K562 (cell line): ENCODE data around the gene CACNG1. TPM values are rescaled to one million over a fixed set of nuclear protein-coding genes. Genes with fewer than 3 reads are reported as not detected.
"Not testable (repeated sequence)": the region's sequence is repeated elsewhere in the genome, so short reads cannot be mapped to it uniquely, and the experiment has no call there.

Source experiments
- ATAC-seq: fragments of 200-7000 bp; cut with Tn5 transposase; 3 replicates; pipeline ENCODE4 v1.9.1; 2020; ENCODE audit warnings: moderate library complexity
- BruUV-seq: library from RNA; stranded (reverse); fragments of 400-500 nt; replicated peaks from 2 replicates; lab custom pipeline; 2021; lab: Mats Ljungman, UMichigan
- CTCF ChIA-PET: fragments of 300-600 bp; formaldehyde crosslinking; extraction: SDS; loops from one replicate; lab custom pipeline; 2021; ENCODE audit warnings: low intra/inter-chr PET ratio; lab: Yijun Ruan, JAX
- POLR2A ChIA-PET: fragments of 300-600, 350-650 bp; sonication (Branson Sonifier 250); formaldehyde crosslinking; extraction: SDS; loops from one replicate; lab custom pipeline; 2021; ENCODE audit warnings: antibody characterized with exemption, inconsistent platforms; lab: Yijun Ruan, JAX
- DNase-seq, 4 experiments: peaks; one replicate each; pipeline versions ENCODE4 v3.0.0 to v3.0.0-alpha.2; 2011 to 2018; ENCODE audit warnings: low spot score in 3 of 4, mixed read lengths in 3 of 4; ENCODE audit errors: extremely low read depth in 1 of 4
- FAIRE-seq: peaks from 2 replicates; lab custom pipeline; 2011; peaks lifted over from hg19 to GRCh38; lab: Jason Lieb, UNC
- H2AFZ ChIP-seq: 2 replicates; pipeline ENCODE4 v1.6.0; 2011; ENCODE audit warnings: low read depth, low read length, control low read depth, inconsistent platforms
- H3K27ac ChIP-seq: fragments of 200-600 bp; 3 replicates; pipeline ENCODE4 v1.8.0; 2011; ENCODE audit warnings: low read depth, mild to moderate bottlenecking, control low read depth, inconsistent platforms, low read length, moderate library complexity, mixed read lengths; ENCODE audit errors: extremely low read depth
- H3K27me3 ChIP-seq, 2 experiments: fragments of 300-600 bp in 1 of 2; 2 replicates in 1 of 2; 3 replicates in 1 of 2; pipeline versions ENCODE4 v1.6.0 to v1.8.0; 2011; ENCODE audit warnings: inconsistent platforms in 2 of 2, low read length in 2 of 2, mild to moderate bottlenecking in 1 of 2, mixed read lengths in 1 of 2, moderate library complexity in 1 of 2; ENCODE audit not compliant: control insufficient read depth in 2 of 2, insufficient read depth in 2 of 2
- H3K36me3 ChIP-seq: fragments of 300-600 bp; 3 replicates; pipeline ENCODE4 v1.8.0; 2011; ENCODE audit warnings: mild to moderate bottlenecking, low read length, inconsistent platforms; ENCODE audit not compliant: control insufficient read depth, insufficient read depth
- H3K4me1 ChIP-seq, 2 experiments: fragments of 200-600 bp in 1 of 2; replicated peaks in 1 of 2; 2 replicates in 1 of 2; 3 replicates in 1 of 2; pipeline versions ENCODE4 v1.5.1 to v1.8.0; 2011; ENCODE audit warnings: inconsistent platforms in 2 of 2, low read length in 2 of 2, mild to moderate bottlenecking in 1 of 2, mixed read lengths in 1 of 2, moderate library complexity in 1 of 2; ENCODE audit not compliant: control insufficient read depth in 2 of 2, insufficient read depth in 2 of 2
- H3K4me2 ChIP-seq: 2 replicates; pipeline ENCODE4 v1.6.1; 2011; ENCODE audit warnings: low read length, control low read depth, inconsistent platforms, mixed read lengths; ENCODE audit not compliant: insufficient read depth
- H3K4me3 ChIP-seq: fragments of 200-600 bp; sonication (generic), shearing (Covaris generic); 2 replicates; pipeline ENCODE4 v1.5.1; 2016; ENCODE audit warnings: control low read depth, inconsistent platforms
- H3K79me2 ChIP-seq: fragments of 200-600 bp; 3 replicates; pipeline ENCODE4 v1.8.0; 2011; ENCODE audit warnings: low read length, inconsistent platforms; ENCODE audit not compliant: control insufficient read depth, insufficient read depth
- H3K9ac ChIP-seq, 2 experiments: 2 replicates each; pipeline versions ENCODE4 v1.6.0 to v1.6.1; 2011; ENCODE audit warnings: low read depth in 2 of 2, low read length in 2 of 2, control low read depth in 1 of 2, inconsistent platforms in 1 of 2, mild to moderate bottlenecking in 1 of 2, mixed read lengths in 1 of 2; ENCODE audit not compliant: insufficient read depth in 1 of 2
- H3K9me1 ChIP-seq: one replicate; pipeline ENCODE4 v1.6.0; 2011; ENCODE audit warnings: inconsistent platforms, mild to moderate bottlenecking, low read length, moderate library complexity; ENCODE audit not compliant: control insufficient read depth, insufficient read depth
- H3K9me3 ChIP-seq: replicated peaks from 2 replicates; pipeline ENCODE4 v1.5.1; 2011; ENCODE audit warnings: low read depth, low read length, inconsistent platforms; ENCODE audit not compliant: control insufficient read depth, insufficient read depth
- H4K20me1 ChIP-seq: replicated peaks from 2 replicates; pipeline ENCODE4 v1.6.1; 2011; ENCODE audit warnings: low read length, inconsistent platforms, mixed read lengths; ENCODE audit not compliant: control insufficient read depth, insufficient read depth
- CBFA2T2 ChIP-seq: fragments of 450-650 bp; conservative IDR thresholded peaks from 2 replicates; pipeline ENCODE4 v1.6.1; 2017; ENCODE audit warnings: mild to moderate bottlenecking
- CEBPB ChIP-seq: fragments of 450-650 bp; IDR thresholded peaks from 2 replicates; pipeline ENCODE4 v1.6.1; 2016; ENCODE audit warnings: missing genetic modification characterization, missing compliant biosample characterization
- CHD2 ChIP-seq: IDR thresholded peaks from 2 replicates; pipeline ENCODE4 v1.6.1; 2011; ENCODE audit warnings: low read depth, low read length
- DPF2 ChIP-seq: fragments of 450-650 bp; IDR thresholded peaks from 2 replicates; pipeline ENCODE4 v1.6.1; 2016
- ELF2 ChIP-seq: fragments of 250-450 bp; sonication (Bioruptor Pico); IDR thresholded peaks from 2 replicates; pipeline ENCODE4 v1.5.0; 2021; ENCODE audit warnings: mild to moderate bottlenecking
- JUN ChIP-seq, 2 experiments: sonication (generic) in 1 of 2; formaldehyde crosslinking in 1 of 2; IDR thresholded peaks; 2 replicates each; pipeline versions ENCODE4 v1.6.1 to v1.8.0; 2012 to 2022; ENCODE audit warnings: borderline replicate concordance in 2 of 2, mild to moderate bottlenecking in 2 of 2, improper control_type of control experiment in 1 of 2, low read depth in 1 of 2, low read length in 1 of 2, missing genetic modification reagents in 1 of 2
- KLF6 ChIP-seq: fragments of 250-450 bp; sonication (Bioruptor Pico); IDR thresholded peaks from 2 replicates; pipeline ENCODE4 v1.4.0; 2020; ENCODE audit warnings: mild to moderate bottlenecking, moderate library complexity, borderline replicate concordance
- NFIC ChIP-seq: fragments of 450-650 bp; IDR thresholded peaks from 2 replicates; pipeline ENCODE4 v1.6.1; 2017; ENCODE audit warnings: mild to moderate bottlenecking, inconsistent platforms
- NRF1 ChIP-seq, 2 experiments: fragments of 450-650 bp; IDR thresholded peaks in 1 of 2; conservative IDR thresholded peaks in 1 of 2; 2 replicates each; pipeline ENCODE4 v1.6.1; 2014; ENCODE audit warnings: mild to moderate bottlenecking in 2 of 2
- PCBP2 ChIP-seq: fragments of 200-400 bp; formaldehyde crosslinking; IDR thresholded peaks from 2 replicates; pipeline ENCODE4 v1.6.1; 2018; ENCODE audit warnings: low read length, low read depth, mild to moderate bottlenecking, moderate library complexity; ENCODE audit not compliant: poor library complexity, severe bottlenecking
- PYGO2 ChIP-seq: fragments of 450-650 bp; IDR thresholded peaks from 2 replicates; pipeline ENCODE4 v1.6.1; 2016; ENCODE audit warnings: mild to moderate bottlenecking, missing genetic modification characterization, moderate library complexity, missing compliant biosample characterization
- RBFOX2 ChIP-seq: fragments of 200-400 bp; formaldehyde crosslinking; IDR thresholded peaks from 2 replicates; pipeline ENCODE4 v1.6.1; 2017; ENCODE audit warnings: low read depth, mild to moderate bottlenecking, low read length, moderate library complexity
- SMARCE1 ChIP-seq: fragments of 450-650 bp; IDR thresholded peaks from 2 replicates; pipeline ENCODE4 v1.7.1; 2016; ENCODE audit warnings: mild to moderate bottlenecking
- ZNF384 ChIP-seq: IDR thresholded peaks from 2 replicates; pipeline ENCODE4 v1.6.1; 2012; ENCODE audit warnings: low read depth, low read length, improper control_type of control experiment
- ZNF586 ChIP-seq: fragments of 450-650 bp; formaldehyde crosslinking; conservative IDR thresholded peaks from 2 replicates; pipeline ENCODE4 v1.4.0; 2020; ENCODE audit warnings: mild to moderate bottlenecking, moderate library complexity
- ZNF644 ChIP-seq: fragments of 200-800 bp; sonication (Bioruptor generic); IDR thresholded peaks from 2 replicates; pipeline ENCODE4 v1.6.1; 2016; ENCODE audit warnings: low read depth, missing genetic modification characterization, missing compliant biosample characterization
- WGBS: fragments of 100-300 bp; shearing (Covaris generic); methylation state at CpG from one replicate; pipeline ENCODE4 v1.1.6; 2016; ENCODE audit warnings: low coverage, mixed read lengths; ENCODE audit not compliant: insufficient coverage; ENCODE audit errors: missing lambda C conversion rate; 5-methylcytosine and 5-hydroxymethylcytosine counted together
- in situ Hi-C: fragments of 300-500 bp; cut with MboI; formaldehyde crosslinking; loops from 4 replicates; pipeline ENCODE4 v1.15.0; 2018; ENCODE audit warnings: inconsistent platforms, mixed read lengths
- intact Hi-C: fragments of 100-400 bp; cut with micrococcal nuclease; formaldehyde crosslinking; loops from 2 replicates; pipeline ENCODE4 v1.14.2; 2022
- polyA plus RNA-seq, 8 experiments: library from polyadenylated mRNA; depleted of rRNA in 4 of 8; stranded (reverse) in 5 of 8; unstranded in 3 of 8; fragments of >200 nt; fragmentation: Nextera tagmentation in 2 of 8; fragmentation: Illumina TruSeq in 1 of 8; extraction: Ambion mirVana in 2 of 8; extraction: Trizol in 1 of 8; gene quantifications; 2 replicates each; pipeline versions ENCODE4 v1.2.1 to v1.2.3, GENCODE V29; 2011 to 2014; ENCODE audit warnings: inconsistent platforms in 1 of 8, missing spikeins in 1 of 8
- total RNA-seq, 7 experiments: library from RNA; depleted of rRNA in 6 of 7; stranded (reverse); fragments of >200 nt in 6 of 7; fragmentation: Illumina TruSeq in 2 of 7; extraction: Trizol in 2 of 7; gene quantifications; 2 replicates each; pipeline versions ENCODE4 v1.2.1 to v1.2.3, GENCODE V29; 2011 to 2021; ENCODE audit warnings: low replicate concordance in 1 of 7
- TF ChIP-seq, protein P1 (sequence below): fragments of 250-450 bp; sonication (Bioruptor Pico); IDR thresholded peaks from 2 replicates; pipeline ENCODE4 v1.4.0; 2020; ENCODE audit warnings: mild to moderate bottlenecking, moderate library complexity
- TF ChIP-seq, protein P2 (sequence below), 2 experiments: fragments of 250-450 bp in 1 of 2; fragments of 450-650 bp in 1 of 2; sonication (Bioruptor Pico) in 1 of 2; IDR thresholded peaks; 2 replicates each; pipeline versions ENCODE4 v1.6.1 to v1.8.0; 2016 to 2021; ENCODE audit warnings: mild to moderate bottlenecking in 2 of 2, moderate library complexity in 2 of 2, missing compliant biosample characterization in 1 of 2, missing genetic modification characterization in 1 of 2
- TF ChIP-seq, protein P3 (sequence below): fragments of 250-450 bp; sonication (Bioruptor Pico); IDR thresholded peaks from 2 replicates; pipeline ENCODE4 v1.5.0; 2020; ENCODE audit warnings: mild to moderate bottlenecking

The CACNG1 gene
- total and polyA plus RNA-seq, 9 of the 15 experiments (the other 6 are each of a cell fraction or from before 2014, with no cell fraction given) = not detected

DNA sequence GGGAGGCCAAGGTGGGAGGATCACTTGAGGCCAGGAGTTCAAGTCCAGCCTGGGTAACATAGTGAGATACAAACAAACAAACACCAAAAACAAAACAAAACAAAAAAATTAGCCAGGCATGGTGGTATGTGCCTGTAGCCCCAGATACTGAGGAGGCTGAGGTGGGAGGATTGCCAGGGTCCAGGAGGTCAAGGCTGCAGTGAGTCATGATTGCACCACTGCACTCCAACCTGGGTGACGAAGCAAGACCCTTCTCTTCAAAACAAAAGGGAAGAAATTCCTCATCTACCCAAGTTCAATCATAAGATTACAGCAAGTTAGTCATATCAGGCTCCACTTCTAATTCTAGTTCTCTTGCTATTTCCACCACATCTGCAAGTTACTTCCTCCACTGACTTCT is 50.9 kb downstream of the CACNG1 start (continued):
- TF ChIP-seq JUN (IDR thresholded peaks at IDR 0.05; ENCODE audit: borderline replicate concordance, low read depth, low read length) (0 out of 2 replicates have a peak, but pooled peaks have one; percentile 36), CBFA2T2 (peak; percentile 33; the same call in 1 of the 2 replicates), CEBPB (tag) (peak; percentile 76), SMARCE1 (peak; percentile 41; the same call in 1 of the 2 replicates), DPF2 (peak; percentile 68; the same call in 1 of the 2 replicates), NFIC (peak; percentile 32; the same call in 1 of the 2 replicates)
- not testable (repeated sequence) for TF ChIP-seq JUN (CRISPR knock-in tag; IDR thresholded peaks at IDR 0.05; ENCODE audit: borderline replicate concordance)

DNA sequence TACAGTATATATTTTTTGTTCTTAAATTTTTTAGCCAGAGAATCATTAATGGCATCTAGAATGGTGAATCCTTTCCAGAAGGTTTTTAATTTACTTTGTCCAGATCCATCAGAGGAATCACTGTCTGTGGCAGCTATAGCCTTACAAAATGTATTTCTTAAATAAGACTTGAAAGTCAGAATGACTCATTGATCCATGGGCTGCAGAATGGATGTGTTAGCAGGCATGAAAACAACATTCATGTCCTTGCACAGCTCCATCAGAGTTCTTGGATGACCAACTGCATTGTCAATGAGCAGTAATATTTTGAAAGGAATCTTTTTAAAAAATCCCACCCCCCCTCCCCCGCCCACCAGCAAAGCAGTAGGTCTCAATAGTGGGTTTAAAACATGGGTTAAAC is 51.4 kb downstream of the CACNG1 start:
- Histone ChIP-seq H3K4me2 (no peak overlapping the region), H2AFZ (no peak overlapping the region), H3K27me3 (no peaks in the 10 kb centered on the region), H3K36me3 (no peaks in the 10 kb centered on the region; the same call in 2 of the 3 replicates), H3K4me1 (no peaks in the 10 kb centered on the region), H3K9me1 (no peaks in the 10 kb centered on the region), H3K79me2 (peaks cover 16% of the 10 kb centered on the region), H3K9ac (no peak overlapping the region), H3K4me3 (no peak overlapping the region), H4K20me1 (no peaks in the 10 kb centered on the region), H3K9me3 (no peaks in the 10 kb centered on the region), H3K27ac (no peak overlapping the region)
- WGBS = 60% methylated on average over 1 of the region's 1 CpG
- in situ Hi-C loops = no loop called here
- ChIA-PET POLR2A (interaction anchor here (0.9 kb wide), 1 partner anchor 17 kb away, joined by 4 read pairs; no protein-coding TSS in a partner anchor), CTCF (no interaction called here)
- BruUV-seq = no TSS peak
- intact Hi-C loops = no loop called here
- DNase-seq (no peak), ATAC-seq (no peak), FAIRE-seq (no peak)
- TF ChIP-seq CHD2 (no peak), RBFOX2 (no peak), ZNF384 (no peak), ELF2 (CRISPR knock-in tag) (no peak), PYGO2 (tag) (no peak), ZNF644 (tag) (no peak), PCBP2 (no peak), NRF1 (conservative IDR thresholded peaks at IDR 0.05 in 1 of 2, IDR thresholded peaks at IDR 0.05 in 1 of 2) (no peak), ZNF586 (no peak), KLF6 (CRISPR knock-in tag) (no peak)
- TF ChIP-seq, protein P1, sequence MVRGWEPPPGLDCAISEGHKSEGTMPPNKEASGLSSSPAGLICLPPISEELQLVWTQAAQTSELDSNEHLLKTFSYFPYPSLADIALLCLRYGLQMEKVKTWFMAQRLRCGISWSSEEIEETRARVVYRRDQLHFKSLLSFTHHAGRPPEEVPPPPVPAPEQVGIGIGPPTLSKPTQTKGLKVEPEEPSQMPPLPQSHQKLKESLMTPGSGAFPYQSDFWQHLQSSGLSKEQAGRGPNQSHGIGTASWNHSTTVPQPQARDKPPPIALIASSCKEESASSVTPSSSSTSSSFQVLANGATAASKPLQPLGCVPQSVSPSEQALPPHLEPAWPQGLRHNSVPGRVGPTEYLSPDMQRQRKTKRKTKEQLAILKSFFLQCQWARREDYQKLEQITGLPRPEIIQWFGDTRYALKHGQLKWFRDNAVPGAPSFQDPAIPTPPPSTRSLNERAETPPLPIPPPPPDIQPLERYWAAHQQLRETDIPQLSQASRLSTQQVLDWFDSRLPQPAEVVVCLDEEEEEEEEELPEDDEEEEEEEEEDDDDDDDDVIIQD (CRISPR knock-in tag) = no peak
- TF ChIP-seq, protein P2, sequence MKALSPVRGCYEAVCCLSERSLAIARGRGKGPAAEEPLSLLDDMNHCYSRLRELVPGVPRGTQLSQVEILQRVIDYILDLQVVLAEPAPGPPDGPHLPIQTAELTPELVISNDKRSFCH (CRISPR knock-in tag; IDR thresholded peaks at IDR 0.05) = no peak
- TF ChIP-seq, protein P2 (tag; IDR thresholded peaks at IDR 0.05) = no peak
- TF ChIP-seq, protein P3, sequence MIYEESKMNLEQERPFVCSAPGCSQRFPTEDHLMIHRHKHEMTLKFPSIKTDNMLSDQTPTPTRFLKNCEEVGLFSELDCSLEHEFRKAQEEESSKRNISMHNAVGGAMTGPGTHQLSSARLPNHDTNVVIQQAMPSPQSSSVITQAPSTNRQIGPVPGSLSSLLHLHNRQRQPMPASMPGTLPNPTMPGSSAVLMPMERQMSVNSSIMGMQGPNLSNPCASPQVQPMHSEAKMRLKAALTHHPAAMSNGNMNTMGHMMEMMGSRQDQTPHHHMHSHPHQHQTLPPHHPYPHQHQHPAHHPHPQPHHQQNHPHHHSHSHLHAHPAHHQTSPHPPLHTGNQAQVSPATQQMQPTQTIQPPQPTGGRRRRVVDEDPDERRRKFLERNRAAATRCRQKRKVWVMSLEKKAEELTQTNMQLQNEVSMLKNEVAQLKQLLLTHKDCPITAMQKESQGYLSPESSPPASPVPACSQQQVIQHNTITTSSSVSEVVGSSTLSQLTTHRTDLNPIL (CRISPR knock-in tag) = no peak
